ENCODE measurements around the gene CHRNG. TPM values are rescaled to one million over a fixed set of nuclear protein-coding genes. Genes with fewer than 3 reads are reported as not detected.
A peak's percentile ranks its signal among the peaks of the same experiment; 100 is the strongest.

CHRNG gene
- polyA plus RNA-seq, 1 donor = 0.21 TPM

DNA sequence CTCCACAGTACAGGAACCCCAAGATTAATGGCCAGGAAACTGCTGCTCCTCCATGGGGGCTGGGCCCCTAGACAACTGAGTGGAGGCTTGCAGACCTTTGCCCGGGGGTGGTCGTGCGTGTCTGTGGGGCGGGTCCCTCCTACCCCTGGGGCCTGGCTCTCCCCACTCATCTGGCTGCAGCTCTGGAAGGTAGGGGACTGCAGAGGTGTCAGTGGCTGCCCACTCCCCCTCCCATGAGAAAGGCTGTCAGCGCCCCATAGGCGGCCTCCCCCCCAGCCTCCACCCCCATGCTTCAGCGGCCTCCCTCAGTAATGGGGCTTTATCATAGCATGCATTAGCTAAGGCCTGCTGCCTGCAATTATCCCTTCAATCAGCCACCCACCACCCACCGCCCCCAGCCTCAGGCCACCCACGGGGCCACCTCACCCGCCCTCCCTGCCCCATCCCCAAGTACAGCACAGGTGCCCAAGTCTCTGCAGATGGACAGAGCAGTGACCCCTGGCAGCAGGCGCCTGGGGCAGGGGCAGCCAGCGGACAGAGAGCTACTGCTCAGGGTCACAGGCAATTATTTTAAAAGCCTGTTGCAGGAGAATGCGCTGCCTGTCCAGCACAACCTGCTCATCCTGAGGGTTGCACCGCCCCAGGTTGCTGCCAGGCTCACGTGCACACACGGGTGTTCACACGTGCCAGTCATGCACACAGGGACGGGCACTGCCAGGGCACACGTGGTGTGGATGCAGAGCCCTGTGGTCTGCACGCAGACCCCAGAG lies 42.8 kb upstream of the CHRNG start:
- no peaks in the 10 kb centered on the region for H3K36me3 ChIP-seq (ENCODE audit: control insufficient read depth, insufficient read depth, low read length)
- H3K4me1 ChIP-seq (ENCODE audit: control insufficient read depth, insufficient read depth, low read length) = peaks cover 6% of the 10 kb centered on the region
- no peaks in the 10 kb centered on the region for H3K9me3 ChIP-seq (ENCODE audit: control insufficient read depth, low read depth, low read length)
- no peak overlapping the region for H3K4me3 ChIP-seq (ENCODE audit: low read length)
- no CpG with 5 or more reads among the region's 20 CpGs for WGBS (ENCODE audit: insufficient coverage, low lambda C conversion rate)
- H3K27ac ChIP-seq (ENCODE audit: low read length) = no peak overlapping the region
- H3K27me3 ChIP-seq (ENCODE audit: control insufficient read depth, insufficient read depth, low read length) = peaks cover 2% of the 10 kb centered on the region
- no peak for DNase-seq

DNA sequence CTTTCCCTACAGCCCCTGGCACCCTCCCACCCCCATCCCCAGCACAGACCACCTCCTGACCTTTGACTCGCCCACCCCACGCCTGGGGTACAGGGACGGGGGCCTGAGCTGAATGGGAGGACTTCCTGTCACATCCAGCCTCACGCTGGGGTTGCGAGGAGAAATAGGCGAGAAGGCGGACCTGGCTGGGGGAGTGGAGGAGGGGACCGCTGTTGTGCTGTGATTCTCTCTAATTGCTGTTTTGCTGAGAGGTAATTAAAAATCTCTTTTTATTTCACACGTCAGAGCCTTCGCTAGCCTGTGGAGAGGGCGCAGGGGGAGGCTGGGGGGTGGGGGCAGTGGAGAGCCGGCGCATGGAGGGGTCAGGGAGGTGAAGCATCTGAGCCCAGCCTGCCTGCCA lies 42.1 kb upstream of the CHRNG start:
- Histone ChIP-seq H3K27ac (ENCODE audit: low read length) (no peak overlapping the region), H3K36me3 (ENCODE audit: control insufficient read depth, insufficient read depth, low read length) (no peaks in the 10 kb centered on the region), H3K4me3 (ENCODE audit: low read length) (no peak overlapping the region), H3K27me3 (ENCODE audit: control insufficient read depth, insufficient read depth, low read length) (peaks cover 7% of the 10 kb centered on the region), H3K4me1 (ENCODE audit: control insufficient read depth, insufficient read depth, low read length) (peaks cover 8% of the 10 kb centered on the region), H3K9me3 (ENCODE audit: control insufficient read depth, low read depth, low read length) (no peaks in the 10 kb centered on the region)
- DNase-seq = no peak
- no CpG with 5 or more reads among the region's 13 CpGs for WGBS (ENCODE audit: insufficient coverage, low lambda C conversion rate)

GRCh38 chr2:232498452-232498851 lies 41.0 kb upstream of the CHRNG start:
- no peaks in the 10 kb centered on the region for H3K9me3 ChIP-seq (ENCODE audit: control insufficient read depth, low read depth, low read length)
- H3K27me3 ChIP-seq (ENCODE audit: control insufficient read depth, insufficient read depth, low read length) = peaks cover 17% of the 10 kb centered on the region
- H3K36me3 ChIP-seq (ENCODE audit: control insufficient read depth, insufficient read depth, low read length) = no peaks in the 10 kb centered on the region
- H3K4me1 ChIP-seq (ENCODE audit: control insufficient read depth, insufficient read depth, low read length) = peaks cover 12% of the 10 kb centered on the region
- no peak overlapping the region for H3K27ac ChIP-seq (ENCODE audit: low read length)
- H3K4me3 ChIP-seq (ENCODE audit: low read length) = no peak overlapping the region
- 100% methylated on average over 1 of the region's 3 CpGs for WGBS (ENCODE audit: insufficient coverage, low lambda C conversion rate)
- no peak for DNase-seq

DNA sequence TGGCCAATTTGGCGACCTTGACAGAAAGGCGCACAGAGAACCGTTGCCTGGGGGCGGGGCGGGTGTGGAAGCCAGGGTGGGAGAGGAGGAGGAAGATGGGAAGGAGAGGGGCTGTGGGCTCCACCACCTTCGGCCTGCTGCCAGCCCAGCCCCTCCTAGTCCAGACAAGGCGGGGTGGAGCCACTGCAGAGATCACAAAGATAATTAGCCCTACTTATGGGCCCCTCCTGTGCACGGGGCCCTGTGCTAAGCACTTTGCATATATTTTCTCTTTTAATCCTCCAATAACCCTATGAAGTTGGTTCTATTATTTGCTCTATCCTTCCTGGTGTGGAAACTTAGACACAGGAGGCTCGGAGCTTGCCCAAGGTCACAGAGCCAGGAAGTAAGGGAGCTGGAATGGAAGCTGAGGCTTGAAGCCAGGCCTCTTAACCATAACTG lies 38.1 kb upstream of the CHRNG start:
- no CpG with 5 or more reads among the region's 9 CpGs for WGBS (ENCODE audit: insufficient coverage, low lambda C conversion rate)
- H3K36me3 ChIP-seq (ENCODE audit: control insufficient read depth, insufficient read depth, low read length) = no peaks in the 10 kb centered on the region
- peaks cover 15% of the 10 kb centered on the region for H3K4me1 ChIP-seq (ENCODE audit: control insufficient read depth, insufficient read depth, low read length)
- no peak overlapping the region for H3K4me3 ChIP-seq (ENCODE audit: low read length)
- H3K27ac ChIP-seq (ENCODE audit: low read length) = no peak overlapping the region
- peaks cover 43% of the 10 kb centered on the region for H3K27me3 ChIP-seq (ENCODE audit: control insufficient read depth, insufficient read depth, low read length)
- no peaks in the 10 kb centered on the region for H3K9me3 ChIP-seq (ENCODE audit: control insufficient read depth, low read depth, low read length)
- peak in 1 of 2 donors; percentile 48 for DNase-seq

DNA sequence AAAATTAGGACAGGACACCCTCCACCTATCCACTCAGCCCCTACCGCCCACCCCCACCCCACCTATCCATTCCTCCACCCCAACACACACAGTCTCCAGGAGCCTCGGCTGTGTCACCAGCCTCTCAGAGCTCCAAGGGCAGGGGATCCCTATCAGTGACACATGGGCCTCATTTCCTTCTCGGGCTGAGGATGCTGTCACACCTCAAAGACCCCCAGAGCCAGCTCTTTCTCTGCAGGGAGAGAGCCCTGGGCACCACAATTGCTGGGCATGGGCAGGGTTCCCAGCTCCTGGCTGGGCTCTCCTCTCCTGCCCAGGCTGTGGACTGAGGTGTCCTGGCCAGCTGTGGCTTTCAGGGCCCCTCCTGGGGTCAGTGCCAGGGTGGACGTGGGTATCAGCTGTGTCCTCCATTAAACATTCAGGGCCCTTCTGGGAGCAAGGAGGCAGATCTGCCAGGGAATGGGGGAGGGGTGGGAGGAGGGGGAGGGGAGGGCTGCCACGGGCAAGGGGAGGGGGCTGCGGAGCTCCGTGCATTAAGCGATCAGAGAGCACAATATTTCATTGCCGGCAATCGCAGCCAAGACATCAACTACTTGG lies 37.6 kb upstream of the CHRNG start:
- Histone ChIP-seq H3K27me3 (ENCODE audit: control insufficient read depth, insufficient read depth, low read length) (peaks cover 47% of the 10 kb centered on the region), H3K4me1 (ENCODE audit: control insufficient read depth, insufficient read depth, low read length) (peaks cover 15% of the 10 kb centered on the region), H3K4me3 (ENCODE audit: low read length) (no peak overlapping the region), H3K9me3 (ENCODE audit: control insufficient read depth, low read depth, low read length) (no peaks in the 10 kb centered on the region), H3K27ac (ENCODE audit: low read length) (no peak overlapping the region), H3K36me3 (ENCODE audit: control insufficient read depth, insufficient read depth, low read length) (no peaks in the 10 kb centered on the region)
- DNase-seq = no peak
- 40% methylated on average over 1 of the region's 10 CpGs for WGBS (ENCODE audit: insufficient coverage, low lambda C conversion rate)

GRCh38 chr2:232502511-232502910 lies 37.0 kb upstream of the CHRNG start:
- H3K27ac ChIP-seq (ENCODE audit: low read length) = no peak overlapping the region
- WGBS (ENCODE audit: insufficient coverage, low lambda C conversion rate) = no CpG with 5 or more reads among the region's 21 CpGs
- H3K36me3 ChIP-seq (ENCODE audit: control insufficient read depth, insufficient read depth, low read length) = no peaks in the 10 kb centered on the region
- H3K4me3 ChIP-seq (ENCODE audit: low read length) = no peak overlapping the region
- H3K9me3 ChIP-seq (ENCODE audit: control insufficient read depth, low read depth, low read length) = no peaks in the 10 kb centered on the region
- peak in 1 of 2 donors; percentile 53 for DNase-seq
- peaks cover 47% of the 10 kb centered on the region for H3K27me3 ChIP-seq (ENCODE audit: control insufficient read depth, insufficient read depth, low read length)
- H3K4me1 ChIP-seq (ENCODE audit: control insufficient read depth, insufficient read depth, low read length) = peaks cover 15% of the 10 kb centered on the region

GRCh38 chr2:232502911-232503808 lies 36.3 kb upstream of the CHRNG start:
- Histone ChIP-seq H3K9me3 (ENCODE audit: control insufficient read depth, low read depth, low read length) (no peaks in the 10 kb centered on the region), H3K27me3 (ENCODE audit: control insufficient read depth, insufficient read depth, low read length) (peaks cover 47% of the 10 kb centered on the region), H3K4me1 (ENCODE audit: control insufficient read depth, insufficient read depth, low read length) (peaks cover 15% of the 10 kb centered on the region), H3K36me3 (ENCODE audit: control insufficient read depth, insufficient read depth, low read length) (no peaks in the 10 kb centered on the region), H3K27ac (ENCODE audit: low read length) (no peak overlapping the region), H3K4me3 (ENCODE audit: low read length) (peak overlapping the region; percentile 23)
- WGBS (ENCODE audit: insufficient coverage, low lambda C conversion rate) = no CpG with 5 or more reads among the region's 75 CpGs
- peak; percentile 58 to 80 for DNase-seq

DNA sequence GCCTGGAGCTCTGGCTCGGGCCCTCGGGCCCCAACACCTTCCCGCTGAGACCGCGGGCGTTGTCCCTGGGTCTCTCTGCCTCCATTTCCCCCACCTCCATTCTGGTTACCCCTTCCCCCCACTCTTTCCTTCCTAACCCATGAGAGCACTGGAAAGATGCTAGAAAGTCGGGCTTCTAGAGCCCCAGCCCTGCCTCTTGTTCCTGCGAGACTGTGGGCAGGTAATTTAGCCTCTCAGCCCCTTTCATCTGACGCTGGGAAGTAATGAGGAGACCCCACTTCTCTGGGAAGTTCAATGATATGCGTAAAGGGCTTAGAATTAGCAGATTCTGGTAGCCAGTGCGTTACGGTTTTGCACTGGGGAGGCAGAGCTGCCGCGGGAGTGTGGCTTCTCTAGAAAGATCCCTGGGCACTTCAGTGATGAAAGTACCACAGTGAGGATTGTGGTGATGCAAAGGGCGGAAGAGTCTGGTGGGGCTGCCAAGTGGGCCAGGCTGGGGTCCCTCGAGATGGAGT lies 35.6 kb upstream of the CHRNG start:
- H3K27me3 ChIP-seq (ENCODE audit: control insufficient read depth, insufficient read depth, low read length) = peaks cover 47% of the 10 kb centered on the region
- H3K36me3 ChIP-seq (ENCODE audit: control insufficient read depth, insufficient read depth, low read length) = no peaks in the 10 kb centered on the region
- peak overlapping the region; percentile 23 for H3K4me3 ChIP-seq (ENCODE audit: low read length)
- no CpG with 5 or more reads among the region's 16 CpGs for WGBS (ENCODE audit: insufficient coverage, low lambda C conversion rate)
- DNase-seq = no peak
- H3K4me1 ChIP-seq (ENCODE audit: control insufficient read depth, insufficient read depth, low read length) = peaks cover 15% of the 10 kb centered on the region
- no peak overlapping the region for H3K27ac ChIP-seq (ENCODE audit: low read length)
- H3K9me3 ChIP-seq (ENCODE audit: control insufficient read depth, low read depth, low read length) = no peaks in the 10 kb centered on the region

GRCh38 chr2:232504438-232504837 lies 35.1 kb upstream of the CHRNG start:
- DNase-seq = no peak
- WGBS (ENCODE audit: insufficient coverage, low lambda C conversion rate) = 83% methylated on average over 1 of the region's 2 CpGs
- no peak overlapping the region for H3K4me3 ChIP-seq (ENCODE audit: low read length)
- H3K4me1 ChIP-seq (ENCODE audit: control insufficient read depth, insufficient read depth, low read length) = peaks cover 15% of the 10 kb centered on the region
- H3K27me3 ChIP-seq (ENCODE audit: control insufficient read depth, insufficient read depth, low read length) = peaks cover 47% of the 10 kb centered on the region
- no peak overlapping the region for H3K27ac ChIP-seq (ENCODE audit: low read length)
- H3K9me3 ChIP-seq (ENCODE audit: control insufficient read depth, low read depth, low read length) = no peaks in the 10 kb centered on the region
- H3K36me3 ChIP-seq (ENCODE audit: control insufficient read depth, insufficient read depth, low read length) = no peaks in the 10 kb centered on the region

- peaks cover 47% of the 10 kb centered on the region for H3K27me3 ChIP-seq (ENCODE audit: control insufficient read depth, insufficient read depth, low read length)
- DNase-seq = no peak
- peaks cover 15% of the 10 kb centered on the region for H3K4me1 ChIP-seq (ENCODE audit: control insufficient read depth, insufficient read depth, low read length)
- H3K27ac ChIP-seq (ENCODE audit: low read length) = no peak overlapping the region
- H3K36me3 ChIP-seq (ENCODE audit: control insufficient read depth, insufficient read depth, low read length) = no peaks in the 10 kb centered on the region
- no CpG with 5 or more reads among the region's 10 CpGs for WGBS (ENCODE audit: insufficient coverage, low lambda C conversion rate)
- no peak overlapping the region for H3K4me3 ChIP-seq (ENCODE audit: low read length)
- no peaks in the 10 kb centered on the region for H3K9me3 ChIP-seq (ENCODE audit: control insufficient read depth, low read depth, low read length)
Observed at GRCh38 chr2:232505856-232506255, 33.6 kb upstream of the CHRNG start.
